Caco-2 (cell line): Measurements from ENCODE around the gene NPAS3. TPM values are rescaled to one million over a fixed set of nuclear protein-coding genes. Genes with fewer than 3 reads are reported as not detected.

Experiments used
- BruUV-seq: library from RNA; stranded (reverse); fragments of 400-500 nt; replicated peaks from 2 replicates; lab custom pipeline; 2021; lab: Mats Ljungman, UMichigan
- CTCF ChIA-PET: fragments of 300-600 bp; sonication (Branson Sonifier 250); formaldehyde crosslinking; loops from one replicate; lab custom pipeline; 2022; ENCODE audit warnings: antibody characterized with exemption; lab: Charles Lee
- POLR2A ChIA-PET: fragments of 300-600 bp; sonication (Branson Sonifier 250); formaldehyde crosslinking; loops from one replicate; lab custom pipeline; 2022; ENCODE audit warnings: antibody characterized with exemption; lab: Charles Lee
- DNase-seq, 2 experiments: peaks; one replicate each; pipeline versions ENCODE4 v3.0.0 to v3.0.0-alpha.2; 2020 to 2022
- H3K27me3 ChIP-seq: replicated peaks from 2 replicates; pipeline ENCODE4 v1.6.0; 2011; ENCODE audit warnings: low read length; ENCODE audit not compliant: control insufficient read depth, insufficient read depth
- H3K36me3 ChIP-seq: 2 replicates; pipeline ENCODE4 v1.5.1; 2011; ENCODE audit warnings: low read length; ENCODE audit not compliant: control insufficient read depth, insufficient read depth
- H3K4me1 ChIP-seq: fragments of 250-450 bp; sonication (Bioruptor Pico); 2 replicates; pipeline ENCODE4 v1.5.1; 2020; ENCODE audit warnings: mild to moderate bottlenecking
- H3K4me3 ChIP-seq: 2 replicates; pipeline ENCODE4 v1.5.1; 2011; ENCODE audit warnings: low read depth, mild to moderate bottlenecking, control low read depth, low read length
- H3K9me3 ChIP-seq: fragments of 250-450 bp; sonication (Bioruptor Pico); 2 replicates; pipeline ENCODE4 v1.5.1; 2020; ENCODE audit warnings: mild to moderate bottlenecking, moderate library complexity
- H3K27ac Mint-ChIP-seq: one replicate; pipeline ENCODE4 v1.8.0; 2022; ENCODE audit warnings: mixed read lengths; ENCODE audit not compliant: unreplicated experiment
- H3K27me3 Mint-ChIP-seq: one replicate; pipeline ENCODE4 v1.8.0; 2022; ENCODE audit warnings: mixed read lengths; ENCODE audit not compliant: insufficient read depth, unreplicated experiment
- H3K36me3 Mint-ChIP-seq: one replicate; pipeline ENCODE4 v1.8.0; 2022; ENCODE audit warnings: mild to moderate bottlenecking, mixed read lengths; ENCODE audit not compliant: insufficient read depth, unreplicated experiment
- H3K4me1 Mint-ChIP-seq: one replicate; pipeline ENCODE4 v1.8.0; 2022; ENCODE audit warnings: low read depth, mixed read lengths; ENCODE audit not compliant: unreplicated experiment
- H3K4me3 Mint-ChIP-seq: one replicate; pipeline ENCODE4 v1.8.0; 2022; ENCODE audit warnings: mild to moderate bottlenecking, moderate library complexity, mixed read lengths; ENCODE audit not compliant: unreplicated experiment
- H3K9me3 Mint-ChIP-seq: one replicate; pipeline ENCODE4 v1.8.0; 2022; ENCODE audit warnings: mixed read lengths; ENCODE audit not compliant: unreplicated experiment
- intact Hi-C: fragments of 100-400 bp; cut with micrococcal nuclease; formaldehyde crosslinking; loops from one replicate; pipeline ENCODE4 v1.10.0; 2022; ENCODE audit not compliant: unreplicated experiment
- total RNA-seq: library from RNA; stranded (reverse); gene quantifications from 2 replicates; pipeline ENCODE4 v1.2.3, GENCODE V29; 2022
- TF ChIP-seq, protein P1 (sequence below), 2 experiments: fragments of 200-600 bp in 1 of 2; IDR thresholded peaks; 1 replicate in 1 of 2; 2 replicates in 1 of 2; pipeline versions ENCODE4 v1.5.1 to v1.8.0; 2011 to 2022; ENCODE audit warnings: antibody characterized with exemption in 1 of 2, control low read depth in 1 of 2, inconsistent platforms in 1 of 2, low read depth in 1 of 2, low read length in 1 of 2, mild to moderate bottlenecking in 1 of 2, moderate library complexity in 1 of 2; ENCODE audit not compliant: insufficient read depth in 1 of 2, severe bottlenecking in 1 of 2, unreplicated experiment in 1 of 2

Gene NPAS3
- total RNA-seq, 1 experiment from 2014 or later, result not detected

DNA sequence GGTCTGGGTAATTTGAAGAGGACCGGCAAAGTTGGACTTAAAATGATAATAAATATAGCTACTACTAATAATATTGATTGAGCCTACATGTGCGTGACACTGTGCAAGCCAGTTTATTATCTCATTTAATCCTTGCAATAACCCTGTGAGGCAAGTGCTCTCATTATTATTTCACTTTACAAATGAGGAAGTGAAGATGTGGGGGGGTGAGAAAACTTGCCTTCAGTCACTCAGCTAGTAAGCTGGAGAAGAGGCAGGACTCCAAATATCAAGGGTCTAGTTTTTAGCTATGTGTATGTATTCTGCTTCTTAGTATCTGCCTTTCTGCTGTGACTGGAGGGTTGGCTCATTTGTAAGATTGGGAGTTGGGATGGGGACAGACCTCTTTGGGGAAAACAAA lies 39.2 kb downstream of the NPAS3 start:
- Mint-ChIP-seq H3K4me1 (no peaks in the 10 kb centered on the region), H3K27ac (no peak overlapping the region), H3K9me3 (no peaks in the 10 kb centered on the region), H3K4me3 (no peak overlapping the region), H3K36me3 (no peaks in the 10 kb centered on the region), H3K27me3 (peaks cover 2% of the 10 kb centered on the region)
- no peak for DNase-seq
- BruUV-seq, result no TSS peak
- TF ChIP-seq, protein P1, sequence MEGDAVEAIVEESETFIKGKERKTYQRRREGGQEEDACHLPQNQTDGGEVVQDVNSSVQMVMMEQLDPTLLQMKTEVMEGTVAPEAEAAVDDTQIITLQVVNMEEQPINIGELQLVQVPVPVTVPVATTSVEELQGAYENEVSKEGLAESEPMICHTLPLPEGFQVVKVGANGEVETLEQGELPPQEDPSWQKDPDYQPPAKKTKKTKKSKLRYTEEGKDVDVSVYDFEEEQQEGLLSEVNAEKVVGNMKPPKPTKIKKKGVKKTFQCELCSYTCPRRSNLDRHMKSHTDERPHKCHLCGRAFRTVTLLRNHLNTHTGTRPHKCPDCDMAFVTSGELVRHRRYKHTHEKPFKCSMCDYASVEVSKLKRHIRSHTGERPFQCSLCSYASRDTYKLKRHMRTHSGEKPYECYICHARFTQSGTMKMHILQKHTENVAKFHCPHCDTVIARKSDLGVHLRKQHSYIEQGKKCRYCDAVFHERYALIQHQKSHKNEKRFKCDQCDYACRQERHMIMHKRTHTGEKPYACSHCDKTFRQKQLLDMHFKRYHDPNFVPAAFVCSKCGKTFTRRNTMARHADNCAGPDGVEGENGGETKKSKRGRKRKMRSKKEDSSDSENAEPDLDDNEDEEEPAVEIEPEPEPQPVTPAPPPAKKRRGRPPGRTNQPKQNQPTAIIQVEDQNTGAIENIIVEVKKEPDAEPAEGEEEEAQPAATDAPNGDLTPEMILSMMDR (IDR thresholded peaks at IDR 0.05; ENCODE audit: insufficient read depth in 1 of 2, low read depth in 1 of 2, low read length in 1 of 2, severe bottlenecking in 1 of 2, unreplicated experiment in 1 of 2), result no peak
- CTCF ChIA-PET, result no interaction called here
- Histone ChIP-seq H3K36me3 (no peaks in the 10 kb centered on the region), H3K9me3 (no peaks in the 10 kb centered on the region), H3K27me3 (no peaks in the 10 kb centered on the region), H3K4me1 (no peaks in the 10 kb centered on the region), H3K4me3 (no peak overlapping the region)
- intact Hi-C loops, result no loop called here
- POLR2A ChIA-PET, result no interaction called here

DNA sequence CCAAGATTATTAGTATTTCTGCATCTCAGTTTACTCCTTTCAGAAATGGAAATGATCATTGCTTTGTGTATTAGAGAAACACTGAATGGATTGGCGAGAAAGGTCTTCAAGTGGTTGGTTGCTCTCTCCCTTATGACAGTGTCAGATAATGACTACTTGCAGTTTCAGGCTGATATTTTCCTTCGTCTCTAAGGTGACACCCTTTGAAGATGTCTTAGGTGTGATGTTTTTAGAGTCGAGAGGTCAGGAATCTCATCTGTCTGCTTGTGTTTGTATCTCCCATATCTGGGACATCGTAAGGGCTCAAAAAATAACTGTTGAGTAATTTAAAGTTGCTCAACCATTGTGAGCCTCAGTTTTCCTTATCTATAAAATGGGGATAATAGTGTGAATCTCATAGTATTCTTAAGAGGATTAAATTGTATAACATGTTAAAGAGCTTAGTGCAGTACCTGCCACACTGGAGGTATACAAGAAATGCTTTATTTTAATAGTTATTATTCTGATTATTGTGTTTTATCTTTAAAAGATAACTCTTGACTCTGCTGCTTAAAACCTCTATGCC lies 40.1 kb downstream of the NPAS3 start:
- no TSS peak for BruUV-seq
- no peak overlapping the region for H3K4me3 Mint-ChIP-seq
- ChIA-PET CTCF (no interaction called here), POLR2A (no interaction called here)
- H3K9me3 Mint-ChIP-seq, result no peaks in the 10 kb centered on the region
- Histone ChIP-seq H3K4me1 (no peaks in the 10 kb centered on the region), H3K4me3 (no peak overlapping the region), H3K36me3 (no peaks in the 10 kb centered on the region), H3K27me3 (no peaks in the 10 kb centered on the region), H3K9me3 (no peaks in the 10 kb centered on the region)
- intact Hi-C loops, result no loop called here
- DNase-seq, result no peak
- H3K4me1 Mint-ChIP-seq, result no peaks in the 10 kb centered on the region
- TF ChIP-seq, protein P1 (IDR thresholded peaks at IDR 0.05; ENCODE audit: insufficient read depth in 1 of 2, low read depth in 1 of 2, low read length in 1 of 2, severe bottlenecking in 1 of 2, unreplicated experiment in 1 of 2), result no peak
- no peak overlapping the region for H3K27ac Mint-ChIP-seq
- H3K36me3 Mint-ChIP-seq, result no peaks in the 10 kb centered on the region
- peaks cover 5% of the 10 kb centered on the region for H3K27me3 Mint-ChIP-seq

DNA sequence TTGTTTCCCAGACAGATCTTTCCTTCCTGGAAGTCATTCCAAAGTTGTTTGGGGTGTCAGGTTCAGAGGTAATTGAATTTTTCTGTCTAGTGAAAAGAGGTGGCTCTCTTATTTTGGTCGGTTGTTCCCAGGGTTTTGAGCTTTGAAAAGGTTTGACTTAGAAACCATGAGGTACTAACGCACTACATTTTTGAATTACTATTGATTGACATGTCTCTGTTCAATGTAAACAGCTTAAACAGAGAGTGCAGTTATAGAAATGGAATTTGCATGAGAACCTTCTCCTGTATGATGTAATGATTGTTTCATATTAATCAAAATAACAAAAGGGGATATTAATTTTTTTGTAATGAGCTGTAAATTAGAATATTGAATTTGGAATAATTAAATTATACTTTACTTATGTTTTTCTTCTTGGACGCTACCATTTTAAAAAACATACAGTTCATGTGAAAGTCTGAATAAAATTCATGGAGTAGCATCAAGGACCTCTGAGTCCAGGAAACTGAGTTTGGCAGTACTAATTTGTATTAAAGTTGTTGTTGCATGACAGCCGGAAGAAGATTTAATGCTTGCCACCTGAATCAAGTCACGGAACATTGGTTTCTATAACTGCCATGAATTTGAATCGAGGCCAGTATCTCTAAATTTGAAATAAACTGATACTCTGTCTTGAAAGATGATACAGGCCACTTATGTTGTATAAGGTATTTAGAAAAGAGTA lies 41.7 kb downstream of the NPAS3 start:
- H3K4me3 Mint-ChIP-seq, result no peak overlapping the region
- intact Hi-C loops, result no loop called here

More for the DNA sequence above, 41.7 kb downstream of the NPAS3 start:
- Histone ChIP-seq H3K9me3 (no peaks in the 10 kb centered on the region), H3K27me3 (no peaks in the 10 kb centered on the region), H3K36me3 (no peaks in the 10 kb centered on the region), H3K4me3 (no peak overlapping the region), H3K4me1 (no peaks in the 10 kb centered on the region)
- H3K36me3 Mint-ChIP-seq, result no peaks in the 10 kb centered on the region
- no peak for DNase-seq
- no peaks in the 10 kb centered on the region for H3K4me1 Mint-ChIP-seq
- ChIA-PET CTCF (no interaction called here), POLR2A (no interaction called here)
- TF ChIP-seq, protein P1 (IDR thresholded peaks at IDR 0.05; ENCODE audit: insufficient read depth in 1 of 2, low read depth in 1 of 2, low read length in 1 of 2, severe bottlenecking in 1 of 2, unreplicated experiment in 1 of 2), result no peak
- H3K9me3 Mint-ChIP-seq, result no peaks in the 10 kb centered on the region
- H3K27me3 Mint-ChIP-seq, result peaks cover 8% of the 10 kb centered on the region
- BruUV-seq, result no TSS peak
- no peak overlapping the region for H3K27ac Mint-ChIP-seq
